HepG2 (cell line): ENCODE measurements around the gene RASL12. TPM values are rescaled to one million over a fixed set of nuclear protein-coding genes. Genes with fewer than 3 reads are reported as not detected.

ENCODE experiments used
- GMEB2 ChIP-seq: IDR thresholded peaks from 2 replicates; pipeline ENCODE4 v1.6.1; 2016; ENCODE audit warnings: missing biosample characterization, missing genetic modification reagents, low read depth
- HIC2 ChIP-seq: sonication (generic); formaldehyde crosslinking; IDR thresholded peaks from 2 replicates; pipeline ENCODE4 v1.9.0; 2022; ENCODE audit warnings: low read depth, missing genetic modification reagents
- KLF11 ChIP-seq: IDR thresholded peaks from 2 replicates; pipeline ENCODE4 v1.6.1; 2016; ENCODE audit warnings: missing compliant biosample characterization
- KLF6 ChIP-seq: IDR thresholded peaks from 2 replicates; pipeline ENCODE4 v1.8.0; 2016; ENCODE audit warnings: missing biosample characterization, missing genetic modification reagents
- NFKB2 ChIP-seq: sonication (generic); formaldehyde crosslinking; IDR thresholded peaks from 2 replicates; pipeline ENCODE4 v1.4.0; 2020; ENCODE audit warnings: missing genetic modification reagents, borderline replicate concordance
- RXRA ChIP-seq: sonication (generic); formaldehyde crosslinking; IDR thresholded peaks from 2 replicates; pipeline ENCODE4 v1.5.1; 2020; ENCODE audit warnings: missing genetic modification reagents
- SIX1 ChIP-seq: sonication (generic); formaldehyde crosslinking; IDR thresholded peaks from 2 replicates; pipeline ENCODE4 v1.4.0; 2020; ENCODE audit warnings: missing genetic modification reagents, borderline replicate concordance
- SP4 ChIP-seq: sonication (generic); formaldehyde crosslinking; IDR thresholded peaks from 2 replicates; pipeline ENCODE4 v1.8.1; 2023; ENCODE audit warnings: mild to moderate bottlenecking, missing genetic modification reagents
- TBP ChIP-seq: sonication (generic); formaldehyde crosslinking; IDR thresholded peaks from 2 replicates; pipeline ENCODE4 v1.5.0; 2020; ENCODE audit warnings: missing genetic modification reagents
- ZBTB46 ChIP-seq: sonication (generic); formaldehyde crosslinking; IDR thresholded peaks from 2 replicates; pipeline ENCODE4 v1.4.0; 2020; ENCODE audit warnings: mild to moderate bottlenecking, missing genetic modification reagents, borderline replicate concordance
- ZNF264 ChIP-seq: sonication (generic); formaldehyde crosslinking; IDR thresholded peaks from 2 replicates; pipeline ENCODE4 v1.4.0; 2020; ENCODE audit warnings: missing genetic modification reagents
- ZNF30 ChIP-seq: sonication (generic); formaldehyde crosslinking; IDR thresholded peaks from 2 replicates; pipeline ENCODE4 v1.5.0; 2020; ENCODE audit warnings: mild to moderate bottlenecking, missing genetic modification reagents
- ZNF383 ChIP-seq: sonication (generic); formaldehyde crosslinking; IDR thresholded peaks from 2 replicates; pipeline ENCODE4 v1.4.0; 2020; ENCODE audit warnings: missing genetic modification reagents, mild to moderate bottlenecking, borderline replicate concordance
- ZNF446 ChIP-seq: sonication (generic); formaldehyde crosslinking; IDR thresholded peaks from 2 replicates; pipeline ENCODE4 v1.5.0; 2020; ENCODE audit warnings: mild to moderate bottlenecking, missing genetic modification reagents
- ZNF451 ChIP-seq: sonication (generic); formaldehyde crosslinking; IDR thresholded peaks from 2 replicates; pipeline ENCODE4 v1.5.0; 2020; ENCODE audit warnings: mild to moderate bottlenecking, missing genetic modification reagents
- ZNF530 ChIP-seq: sonication (generic); formaldehyde crosslinking; IDR thresholded peaks from 2 replicates; pipeline ENCODE4 v1.5.0; 2020; ENCODE audit warnings: low read depth, mild to moderate bottlenecking, missing genetic modification reagents
- ZNF577 ChIP-seq: sonication (generic); formaldehyde crosslinking; IDR thresholded peaks from 2 replicates; pipeline ENCODE4 v1.4.0; 2020; ENCODE audit warnings: mild to moderate bottlenecking, low read depth, missing genetic modification reagents, borderline replicate concordance
- ZNF629 ChIP-seq: sonication (generic); formaldehyde crosslinking; conservative IDR thresholded peaks from 2 replicates; pipeline ENCODE4 v1.5.0; 2020; ENCODE audit warnings: missing genetic modification reagents
- polyA plus RNA-seq, 8 experiments: library from polyadenylated mRNA; depleted of rRNA in 3 of 8; stranded (reverse) in 7 of 8; unstranded in 1 of 8; fragments of >200 nt; fragmentation: Illumina TruSeq in 4 of 8; extraction: Trizol in 4 of 8; gene quantifications; 2 replicates each; pipeline versions ENCODE4 v1.2.1 to v1.2.3, GENCODE V29; 2011 to 2016; ENCODE audit warnings: low read depth in 4 of 8, missing spikeins in 1 of 8, mixed read lengths in 1 of 8; ENCODE audit not compliant: insufficient read depth in 1 of 8
- total RNA-seq, 5 experiments: library from RNA; depleted of rRNA; stranded (reverse); fragments of >200 nt; fragmentation: Illumina TruSeq; extraction: Trizol; gene quantifications; 2 replicates each; pipeline ENCODE4 v1.2.3, GENCODE V29; 2016; ENCODE audit warnings: low read depth in 1 of 5
- TF ChIP-seq, protein P1 (sequence below): sonication (generic); formaldehyde crosslinking; IDR thresholded peaks from 2 replicates; pipeline ENCODE4 v1.8.0; 2022; ENCODE audit warnings: mild to moderate bottlenecking, missing genetic modification reagents, moderate library complexity
- TF ChIP-seq, protein P2 (sequence below): sonication (generic); formaldehyde crosslinking; IDR thresholded peaks from 2 replicates; pipeline ENCODE4 v1.8.0; 2023; ENCODE audit warnings: mild to moderate bottlenecking, missing genetic modification reagents
- TF ChIP-seq, protein P3 (sequence below): sonication (generic); formaldehyde crosslinking; IDR thresholded peaks from 2 replicates; pipeline ENCODE4 v1.5.1; 2020; ENCODE audit warnings: mild to moderate bottlenecking, moderate library complexity, missing genetic modification reagents

RASL12 gene
- total and polyA plus RNA-seq, 2 of the 13 experiments (the other 11 are each of a cell fraction or from before 2014, with no cell fraction given), result 0.16 to 0.55 TPM

- TF ChIP-seq, protein P1, sequence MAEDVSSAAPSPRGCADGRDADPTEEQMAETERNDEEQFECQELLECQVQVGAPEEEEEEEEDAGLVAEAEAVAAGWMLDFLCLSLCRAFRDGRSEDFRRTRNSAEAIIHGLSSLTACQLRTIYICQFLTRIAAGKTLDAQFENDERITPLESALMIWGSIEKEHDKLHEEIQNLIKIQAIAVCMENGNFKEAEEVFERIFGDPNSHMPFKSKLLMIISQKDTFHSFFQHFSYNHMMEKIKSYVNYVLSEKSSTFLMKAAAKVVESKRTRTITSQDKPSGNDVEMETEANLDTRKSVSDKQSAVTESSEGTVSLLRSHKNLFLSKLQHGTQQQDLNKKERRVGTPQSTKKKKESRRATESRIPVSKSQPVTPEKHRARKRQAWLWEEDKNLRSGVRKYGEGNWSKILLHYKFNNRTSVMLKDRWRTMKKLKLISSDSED, result no peak
- TF ChIP-seq ZNF383, result no peak
- TF ChIP-seq KLF11 (CRISPR knock-in tag), result peak; percentile 77; the same call in 1 of the 2 replicates
- no peak for TF ChIP-seq ZNF451 (CRISPR knock-in tag)
- no peak for TF ChIP-seq SIX1 (CRISPR knock-in tag)
- no peak for TF ChIP-seq GMEB2
- TF ChIP-seq ZNF30 (CRISPR knock-in tag), result no peak
- peak; percentile 90; the same call in 1 of the 2 replicates for TF ChIP-seq ZNF264
- no peak; the same call in 1 of the 2 replicates for TF ChIP-seq SP4
- TF ChIP-seq NFKB2 (CRISPR knock-in tag), result peak; percentile 83; the same call in 1 of the 2 replicates
- no peak for TF ChIP-seq ZBTB46 (CRISPR knock-in tag)
- TF ChIP-seq HIC2 (CRISPR knock-in tag), result peak; percentile 83; the same call in 1 of the 2 replicates
- peak; percentile 51; the same call in 1 of the 2 replicates for TF ChIP-seq KLF6 (CRISPR knock-in tag)
- TF ChIP-seq RXRA (CRISPR knock-in tag), result peak; percentile 99
- TF ChIP-seq ZNF577 (CRISPR knock-in tag), result no peak
- no peak for TF ChIP-seq ZNF530 (CRISPR knock-in tag)
- peak; percentile 41; the same call in 1 of the 2 replicates for TF ChIP-seq ZNF629
- TF ChIP-seq, protein P2, sequence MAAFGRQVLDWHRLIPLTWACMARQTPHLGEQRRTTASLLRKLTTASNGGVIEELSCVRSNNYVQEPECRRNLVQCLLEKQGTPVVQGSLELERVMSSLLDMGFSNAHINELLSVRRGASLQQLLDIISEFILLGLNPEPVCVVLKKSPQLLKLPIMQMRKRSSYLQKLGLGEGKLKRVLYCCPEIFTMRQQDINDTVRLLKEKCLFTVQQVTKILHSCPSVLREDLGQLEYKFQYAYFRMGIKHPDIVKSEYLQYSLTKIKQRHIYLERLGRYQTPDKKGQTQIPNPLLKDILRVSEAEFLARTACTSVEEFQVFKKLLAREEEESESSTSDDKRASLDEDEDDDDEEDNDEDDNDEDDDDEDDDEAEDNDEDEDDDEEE (CRISPR knock-in tag), result no peak
- TF ChIP-seq TBP (CRISPR knock-in tag), result no peak
- TF ChIP-seq, protein P3, sequence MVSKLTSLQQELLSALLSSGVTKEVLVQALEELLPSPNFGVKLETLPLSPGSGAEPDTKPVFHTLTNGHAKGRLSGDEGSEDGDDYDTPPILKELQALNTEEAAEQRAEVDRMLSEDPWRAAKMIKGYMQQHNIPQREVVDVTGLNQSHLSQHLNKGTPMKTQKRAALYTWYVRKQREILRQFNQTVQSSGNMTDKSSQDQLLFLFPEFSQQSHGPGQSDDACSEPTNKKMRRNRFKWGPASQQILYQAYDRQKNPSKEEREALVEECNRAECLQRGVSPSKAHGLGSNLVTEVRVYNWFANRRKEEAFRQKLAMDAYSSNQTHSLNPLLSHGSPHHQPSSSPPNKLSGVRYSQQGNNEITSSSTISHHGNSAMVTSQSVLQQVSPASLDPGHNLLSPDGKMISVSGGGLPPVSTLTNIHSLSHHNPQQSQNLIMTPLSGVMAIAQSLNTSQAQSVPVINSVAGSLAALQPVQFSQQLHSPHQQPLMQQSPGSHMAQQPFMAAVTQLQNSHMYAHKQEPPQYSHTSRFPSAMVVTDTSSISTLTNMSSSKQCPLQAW (CRISPR knock-in tag), result peak; percentile 98
- no peak for TF ChIP-seq ZNF446 (CRISPR knock-in tag)
Observed at GRCh38 chr15:65044724-65045481, 22.9 kb downstream of the RASL12 start, which contains the start of gene SLC51B (continued).
